HG03354 (cell line): Measurements from ENCODE around the gene SEPTIN1.

Experiments
- ATAC-seq: cut with Tn5 transposase; IDR thresholded peaks from one replicate; pipeline ENCODE4 v1.9.1; 2021; ENCODE audit warnings: mild to moderate bottlenecking; ENCODE audit not compliant: unreplicated experiment, poor library complexity, severe bottlenecking

Gene SEPTIN1, protein sequence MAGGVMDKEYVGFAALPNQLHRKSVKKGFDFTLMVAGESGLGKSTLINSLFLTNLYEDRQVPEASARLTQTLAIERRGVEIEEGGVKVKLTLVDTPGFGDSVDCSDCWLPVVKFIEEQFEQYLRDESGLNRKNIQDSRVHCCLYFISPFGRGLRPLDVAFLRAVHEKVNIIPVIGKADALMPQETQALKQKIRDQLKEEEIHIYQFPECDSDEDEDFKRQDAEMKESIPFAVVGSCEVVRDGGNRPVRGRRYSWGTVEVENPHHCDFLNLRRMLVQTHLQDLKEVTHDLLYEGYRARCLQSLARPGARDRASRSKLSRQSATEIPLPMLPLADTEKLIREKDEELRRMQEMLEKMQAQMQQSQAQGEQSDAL

DNA sequence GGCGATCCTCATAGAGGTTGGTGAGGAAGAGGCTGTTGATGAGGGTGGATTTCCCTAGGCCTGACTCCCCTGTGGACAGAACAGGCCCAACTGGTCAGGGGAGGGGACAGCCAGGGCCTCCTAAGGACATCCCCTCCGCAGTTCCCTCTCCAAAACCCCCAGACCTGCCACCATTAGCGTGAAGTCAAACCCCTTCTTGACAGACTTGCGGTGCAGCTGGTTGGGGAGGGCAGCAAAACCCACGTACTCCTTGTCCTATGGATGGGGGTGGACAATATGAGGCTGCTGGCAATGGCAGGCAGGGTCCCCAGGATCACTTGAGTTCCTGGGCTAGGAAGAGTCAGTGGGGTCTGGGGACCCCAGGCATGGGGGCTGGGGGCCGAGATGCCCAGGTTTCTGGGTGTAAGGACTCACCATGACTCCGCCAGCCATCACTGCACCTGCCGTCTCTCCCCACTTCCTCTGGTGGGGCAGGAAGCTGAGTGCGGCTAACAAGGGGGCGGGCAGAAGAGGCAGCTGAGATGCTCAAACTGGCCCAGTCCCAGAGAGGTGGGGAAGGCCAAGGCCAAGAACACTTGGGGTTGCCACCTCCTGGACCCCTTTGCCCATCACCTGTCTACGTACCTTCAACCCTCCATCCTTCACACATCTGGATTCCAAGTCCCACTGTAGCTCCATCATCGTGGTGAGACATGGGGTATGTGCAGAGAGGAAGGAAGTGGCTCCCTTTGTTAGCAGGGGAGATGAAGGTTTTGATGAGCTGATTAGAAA is at the start of gene SEPTIN1:
Gene SEPTIN1 (minus strand): TSS at position 451 of the 771 bp plus-strand sequence. CDS start 19 bp downstream, at position 432.
- ATAC-seq: peak; percentile 37

DNA sequence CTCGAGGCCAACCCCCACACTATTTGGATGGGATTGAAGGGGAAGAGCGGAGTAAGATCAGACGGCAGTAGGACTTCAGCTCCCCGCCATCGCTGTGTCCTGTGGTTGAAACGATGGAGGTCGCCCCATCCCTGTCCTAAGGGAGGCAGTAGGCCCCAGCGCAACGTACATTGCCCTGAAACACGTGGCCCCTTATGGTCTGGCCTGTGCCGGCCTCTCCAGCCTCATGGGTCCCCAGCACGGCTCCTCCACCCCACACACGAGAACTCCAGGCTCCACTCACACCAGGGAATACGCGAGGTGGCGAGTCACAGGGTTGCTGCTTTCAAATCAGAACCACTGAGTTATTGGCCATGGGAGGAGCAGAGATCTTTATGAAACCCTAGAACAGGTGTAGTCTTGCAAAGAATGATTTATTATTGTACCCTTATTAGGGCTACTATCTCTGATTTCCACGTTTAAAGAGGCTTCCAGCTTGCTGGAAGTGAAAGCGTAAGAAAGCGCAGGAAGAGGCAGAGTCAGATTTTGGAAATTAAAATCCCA is 48.1 kb upstream of the SEPTIN1 start:
- peak; percentile 6 for ATAC-seq

GRCh38 chr16:30429678-30430427 is 47.5 kb upstream of the SEPTIN1 start, which contains the start of gene DCTPP1:
Gene DCTPP1 (minus strand): TSS chr16:30430030. CDS start chr16:30429980, 50 bp downstream.
- ATAC-seq: peak; percentile 96

DNA sequence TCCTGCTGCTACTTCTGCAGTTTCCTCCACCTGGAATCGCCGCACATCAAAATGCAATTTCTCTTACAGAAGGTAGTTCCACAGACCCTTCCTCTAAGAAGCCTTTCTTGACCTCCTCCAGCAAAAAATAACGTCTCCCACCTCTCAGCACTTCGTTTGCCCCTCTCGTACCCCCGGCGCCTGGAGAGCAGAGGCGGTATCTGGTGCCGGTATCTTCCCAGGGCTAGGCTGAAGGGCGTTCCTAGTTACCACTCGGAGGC is 47.0 kb upstream of the SEPTIN1 start:
- peak; percentile 11 for ATAC-seq

DNA sequence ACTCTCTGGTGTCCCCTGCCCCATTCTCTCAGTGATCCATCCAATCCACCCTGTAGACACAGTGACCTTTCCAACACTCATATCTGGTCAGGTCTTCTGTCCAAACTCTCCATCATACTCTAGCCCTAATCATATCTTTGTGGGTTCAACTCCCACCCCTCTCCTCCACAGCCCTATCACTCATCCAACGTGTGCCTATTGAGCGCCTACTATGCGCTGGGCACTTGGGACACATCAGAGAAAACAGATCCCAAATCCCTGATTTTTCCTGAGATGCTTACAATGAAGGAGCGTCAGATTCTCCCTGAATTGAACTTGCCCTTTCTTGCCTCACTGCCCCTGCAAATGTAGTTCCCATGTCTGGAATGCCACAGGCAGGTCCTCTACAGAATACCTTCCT is 45.7 kb upstream of the SEPTIN1 start:
- no peak for ATAC-seq

- ATAC-seq: no peak
Measured at GRCh38 chr16:30421010-30421409, 38.6 kb upstream of the SEPTIN1 start.

DNA sequence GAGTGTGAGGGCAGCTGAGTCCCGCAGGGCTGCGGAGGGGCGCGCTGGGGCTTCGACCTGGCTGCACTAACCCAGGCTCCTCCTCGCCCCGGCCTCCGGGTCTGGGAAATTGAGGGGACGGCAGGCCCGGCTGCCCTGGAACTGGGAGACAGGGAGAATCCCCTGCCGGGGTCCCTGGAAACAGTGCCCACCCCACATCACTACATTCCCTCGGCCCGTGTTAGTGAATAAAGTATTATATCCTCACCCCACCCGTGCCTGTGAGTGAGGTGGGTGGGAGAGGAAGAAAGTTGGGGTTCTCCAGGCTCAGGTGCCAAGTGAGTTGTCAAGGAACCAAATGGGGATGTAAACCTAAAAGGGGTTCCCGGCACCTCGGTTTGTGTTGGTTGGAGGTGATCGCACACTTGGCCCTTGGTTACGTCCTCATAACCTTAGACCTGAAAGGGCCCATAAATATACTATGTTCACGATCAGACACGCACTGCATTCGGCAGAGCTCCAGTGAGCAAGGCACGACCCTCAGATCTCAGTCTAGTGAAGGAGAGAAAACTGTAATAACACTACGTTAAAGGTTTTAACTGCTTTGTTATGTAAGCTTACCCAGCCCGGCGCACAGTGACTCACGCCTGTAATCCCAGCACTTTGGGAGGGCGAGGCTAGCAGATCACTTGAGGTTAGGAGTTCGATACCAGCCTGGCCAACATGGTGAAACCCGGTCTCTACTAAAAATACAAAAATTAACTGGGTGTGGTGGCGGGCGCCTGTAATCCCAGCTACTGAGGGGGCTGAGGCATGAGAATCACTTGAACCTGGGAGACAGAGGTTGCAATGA is 36.2 kb upstream of the SEPTIN1 start:
- no peak for ATAC-seq

GRCh38 chr16:30417529-30418349 is 35.4 kb upstream of the SEPTIN1 start:
- ATAC-seq: peak; percentile 83

- no peak for ATAC-seq
Measured at GRCh38 chr16:30416624-30417528, 34.5 kb upstream of the SEPTIN1 start.

DNA sequence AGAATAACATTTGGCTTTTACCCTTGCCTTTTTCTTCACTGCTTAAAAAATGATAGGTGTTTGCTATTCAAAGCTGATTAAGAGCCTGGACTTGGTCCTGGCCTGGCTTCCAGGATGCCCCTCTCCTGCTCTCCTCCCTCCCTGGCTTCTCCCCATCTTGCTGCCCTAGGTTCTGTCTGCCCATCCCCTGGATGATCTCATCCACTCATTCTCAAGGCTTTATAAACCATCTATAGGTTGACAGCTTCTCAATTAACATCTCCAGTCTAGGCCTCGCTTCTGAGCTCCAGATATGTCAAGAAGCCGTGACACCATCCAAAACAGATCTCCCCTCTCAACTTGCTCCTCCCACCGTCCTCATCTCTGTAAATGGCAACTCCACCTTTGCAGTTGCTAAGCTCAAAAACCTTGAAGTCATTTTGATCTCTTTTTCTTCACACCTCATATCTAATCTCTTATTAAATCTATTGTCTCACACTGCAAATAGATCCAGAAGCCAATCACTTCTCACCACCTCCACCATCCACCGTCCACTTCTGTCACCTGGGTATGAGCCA is 33.8 kb upstream of the SEPTIN1 start:
- no peak for ATAC-seq

DNA sequence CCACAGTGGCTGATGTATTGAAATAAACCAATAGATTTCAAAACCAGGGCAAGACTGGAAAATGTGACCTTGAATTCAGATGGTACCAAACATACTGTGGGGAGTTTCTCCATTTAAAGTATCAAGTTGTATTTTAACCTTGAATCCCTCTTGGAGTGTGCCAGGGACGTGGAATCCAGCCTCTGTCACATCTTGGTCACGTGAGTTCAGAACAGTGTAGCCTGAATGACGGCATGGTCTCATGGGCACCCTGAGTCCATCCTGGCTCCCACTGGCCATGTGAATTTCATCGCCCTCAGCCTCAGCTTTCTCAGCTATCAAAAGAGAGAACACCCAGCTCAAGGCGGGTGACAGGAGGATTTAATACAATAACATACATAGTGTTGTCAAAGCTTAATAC is 31.8 kb upstream of the SEPTIN1 start:
- no peak for ATAC-seq

- ATAC-seq: no peak
Measured at GRCh38 chr16:30413112-30413806, 30.9 kb upstream of the SEPTIN1 start.

DNA sequence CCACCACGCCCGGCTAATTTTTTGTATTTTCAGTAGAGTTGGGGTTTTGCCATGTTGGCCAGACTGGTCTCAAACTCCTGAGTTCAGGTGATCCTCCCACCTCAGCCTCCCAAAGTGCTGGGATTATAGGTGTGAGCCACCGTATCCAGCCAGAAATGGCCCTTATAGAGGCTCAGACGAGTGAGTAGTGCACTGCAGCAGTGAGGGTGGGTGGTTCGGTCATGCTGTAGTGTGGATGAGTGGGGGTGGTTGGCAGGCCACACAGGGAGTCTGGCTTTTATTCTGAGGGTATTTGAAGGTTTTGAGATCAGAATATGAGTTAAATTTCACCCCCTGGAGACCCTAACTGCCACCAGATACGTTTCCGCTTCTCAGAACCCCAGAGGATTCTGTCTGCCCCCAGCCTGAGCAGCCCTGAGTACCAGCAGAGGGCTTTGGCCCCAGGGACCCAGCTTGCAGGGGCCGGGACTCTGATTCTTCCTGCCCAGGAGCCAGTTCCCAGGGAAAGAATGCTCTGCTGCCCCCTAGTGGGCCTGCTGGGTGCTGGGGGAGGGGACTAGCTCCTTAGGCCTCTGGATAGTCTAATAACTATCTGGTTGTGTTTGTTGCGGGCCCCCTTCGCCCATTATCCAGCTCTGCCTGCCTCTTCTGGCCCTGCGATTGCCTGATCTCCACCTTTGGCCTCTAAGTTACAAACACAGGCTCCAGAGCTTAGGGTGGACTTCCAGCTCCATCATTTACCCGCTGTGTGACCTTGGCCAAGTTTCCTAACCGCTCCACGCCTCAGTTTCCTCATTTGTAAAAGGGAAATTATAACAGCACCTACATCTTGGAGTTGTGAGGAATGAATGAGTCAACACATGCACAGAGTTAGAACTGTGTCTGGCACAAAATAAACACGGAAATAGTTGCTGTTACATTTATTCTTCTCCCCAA is 27.0 kb upstream of the SEPTIN1 start:
- peak; percentile 67 for ATAC-seq

DNA sequence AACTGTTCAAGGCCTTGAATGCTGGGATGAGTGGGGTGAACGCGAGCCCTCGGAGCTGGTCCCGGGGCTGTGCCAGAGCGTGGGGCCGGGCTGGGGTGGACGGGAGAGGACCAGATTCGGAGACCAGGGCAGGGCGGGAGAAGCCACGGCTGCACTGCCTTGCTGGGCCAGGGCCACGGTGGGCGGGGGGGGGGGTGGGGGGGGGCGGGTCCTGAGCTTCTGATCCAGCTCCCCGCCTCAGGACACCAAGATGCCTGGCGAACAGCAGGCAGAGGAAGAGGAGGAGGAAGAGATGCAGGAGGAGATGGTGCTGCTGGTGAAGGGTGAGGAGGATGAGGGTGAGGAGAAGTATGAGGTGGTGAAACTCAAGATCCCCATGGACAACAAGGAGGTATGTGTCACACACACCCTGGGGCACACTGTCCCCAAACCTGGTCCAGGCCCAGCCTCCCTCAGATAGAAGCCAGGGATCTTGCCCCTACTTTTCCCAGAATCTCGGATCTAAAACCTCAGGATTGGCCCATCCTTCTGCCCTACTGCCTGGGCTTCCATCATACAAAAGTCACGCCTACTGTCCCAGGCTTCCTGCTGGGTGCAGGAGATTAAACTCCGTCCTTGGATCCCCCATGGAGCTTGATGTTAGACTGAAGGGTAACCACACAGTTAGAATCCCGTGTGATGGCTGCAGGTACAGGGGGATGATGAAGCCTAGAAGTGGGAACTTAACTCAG is 25.6 kb upstream of the SEPTIN1 start:
- ATAC-seq: no peak
